Transverse colon (tissue), 4 donors: ENCODE measurements around the gene ZNF576.

Experiments used
- CTCF ChIP-seq, 5 experiments: fragments of 200-600 bp in 3 of 5; fragments of 450-650 bp in 2 of 5; sonication (generic) in 3 of 5; IDR thresholded peaks; 1 replicate in 2 of 5; 2 replicates in 3 of 5; pipeline ENCODE4 v1.5.1; 2016 to 2017; ENCODE audit warnings: antibody characterized with exemption in 5 of 5, inconsistent platforms in 3 of 5, mild to moderate bottlenecking in 2 of 5, moderate library complexity in 1 of 5
- EP300 ChIP-seq: sonication (generic); formaldehyde crosslinking; IDR thresholded peaks from one replicate; pipeline ENCODE4 v1.6.1; 2017; ENCODE audit warnings: antibody characterized with exemption, low read depth
- POLR2A ChIP-seq: fragments of 450-650 bp; IDR thresholded peaks from one replicate; pipeline ENCODE4 v1.6.1; 2016; ENCODE audit warnings: antibody characterized with exemption, mild to moderate bottlenecking, moderate library complexity
- POLR2AphosphoS5 ChIP-seq, 3 donors: sonication (generic); formaldehyde crosslinking; IDR thresholded peaks; one replicate each; pipeline ENCODE4 v1.6.1; 2016; ENCODE audit warnings: antibody characterized with exemption in 3 of 3

DNA sequence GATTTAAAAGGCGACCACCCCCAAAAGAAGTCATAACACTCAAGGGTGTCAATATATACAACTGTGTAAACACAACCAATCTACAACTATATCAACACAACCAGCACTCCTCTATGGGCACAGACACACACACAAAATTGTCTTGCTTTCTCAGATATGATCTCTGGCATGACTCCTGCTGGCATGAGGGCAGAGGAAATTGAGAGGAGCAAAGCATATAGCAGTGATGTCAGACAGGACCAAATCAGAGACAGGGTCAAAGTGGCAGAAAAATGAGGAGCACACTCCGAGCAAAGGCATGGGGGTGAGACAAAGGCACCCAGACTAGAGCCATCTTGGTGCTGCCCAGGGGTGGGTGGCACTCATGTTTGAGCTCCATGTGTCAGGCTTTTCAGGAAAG, 10.0 kb upstream of the ZNF576 start:
- TF ChIP-seq CTCF (IDR thresholded peaks at IDR 0.05) (no peak), POLR2A (no peak), POLR2AphosphoS5 (IDR thresholded peaks at IDR 0.05) (no peak), EP300 (no peak)
